CD1c-positive myeloid dendritic cell (primary cell): ENCODE measurements around the gene NUDT16L1.

ENCODE experiments used
- DNase-seq: peaks from one replicate; pipeline ENCODE4 v3.0.0-alpha.2; 2016; ENCODE audit errors: extremely low spot score

NUDT16L1 gene

DNA sequence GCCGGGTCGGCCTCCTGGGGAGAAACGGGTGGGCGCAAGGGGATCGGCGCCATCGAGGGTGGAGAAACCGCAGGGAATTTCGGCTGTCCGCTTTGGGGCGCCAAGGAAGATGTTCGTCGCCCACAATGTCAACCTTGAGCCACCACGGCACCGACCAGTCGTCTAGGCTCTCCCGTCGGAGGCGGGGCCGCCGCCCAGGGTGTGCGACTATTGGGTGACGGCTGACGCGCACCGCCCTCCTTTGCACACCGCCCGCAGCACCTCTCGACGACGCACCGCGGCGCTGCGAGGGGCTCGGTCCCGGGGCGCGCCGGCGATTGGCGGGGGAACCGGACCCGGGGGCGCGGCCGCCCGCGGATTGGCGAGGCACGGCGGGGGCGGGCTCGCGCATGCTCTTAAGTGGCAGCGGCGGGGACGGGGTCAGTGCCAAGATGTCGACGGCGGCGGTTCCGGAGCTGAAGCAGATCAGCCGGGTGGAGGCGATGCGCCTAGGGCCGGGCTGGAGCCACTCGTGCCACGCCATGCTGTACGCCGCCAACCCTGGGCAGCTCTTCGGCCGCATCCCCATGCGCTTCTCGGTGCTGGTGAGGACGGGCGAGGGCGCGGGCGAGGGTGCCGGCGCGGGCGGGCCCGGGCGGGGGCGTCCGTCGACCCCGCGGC lies at the start of gene NUDT16L1:
TSS of gene NUDT16L1 (plus strand) at position 267 of the 660 bp plus-strand sequence. CDS start at position 432, 165 bp downstream.
- peak; percentile 99 for DNase-seq

GRCh38 chr16:4646773-4647643 lies 46.4 kb upstream of the NUDT16L1 start:
- DNase-seq = no peak

GRCh38 chr16:4647644-4647980 lies 45.8 kb upstream of the NUDT16L1 start:
- DNase-seq = no peak

- no peak for DNase-seq
Observed at GRCh38 chr16:4648917-4649316, 44.4 kb upstream of the NUDT16L1 start.

GRCh38 chr16:4649744-4650442 lies 43.5 kb upstream of the NUDT16L1 start:
- no peak for DNase-seq

DNA sequence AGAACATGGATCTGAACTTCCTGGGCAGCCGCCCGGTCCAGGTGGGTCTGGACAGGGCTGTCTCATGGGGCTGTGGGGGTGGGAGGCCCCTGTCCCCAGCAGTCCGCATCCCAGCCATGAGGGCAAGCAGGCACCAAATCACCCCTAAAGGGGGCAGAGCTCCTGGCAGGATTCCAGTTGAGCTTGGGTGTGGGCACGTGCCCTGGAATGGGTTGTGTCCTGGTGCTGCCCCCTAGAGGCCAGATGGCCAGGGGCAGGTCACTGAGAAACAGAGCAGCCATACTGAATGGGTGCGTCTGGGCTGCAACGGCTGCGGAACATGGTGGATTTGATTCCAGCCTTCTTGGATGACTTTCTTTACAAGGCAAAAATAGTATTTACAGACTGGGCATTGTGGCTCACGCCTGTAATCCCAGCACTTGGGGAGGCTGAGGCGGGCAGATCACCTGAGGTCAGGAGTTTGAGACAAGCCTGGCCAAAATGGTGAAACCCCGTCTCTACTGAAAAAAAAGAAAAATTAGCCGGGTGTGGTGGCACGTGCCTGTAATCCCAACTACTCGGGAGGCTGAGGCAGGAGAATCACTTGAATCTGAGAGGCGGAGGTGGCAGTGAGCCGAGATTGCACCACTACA lies 42.8 kb upstream of the NUDT16L1 start:
- peak; percentile 82 for DNase-seq

- no peak for DNase-seq
Observed at GRCh38 chr16:4651827-4652226, 41.5 kb upstream of the NUDT16L1 start.

DNA sequence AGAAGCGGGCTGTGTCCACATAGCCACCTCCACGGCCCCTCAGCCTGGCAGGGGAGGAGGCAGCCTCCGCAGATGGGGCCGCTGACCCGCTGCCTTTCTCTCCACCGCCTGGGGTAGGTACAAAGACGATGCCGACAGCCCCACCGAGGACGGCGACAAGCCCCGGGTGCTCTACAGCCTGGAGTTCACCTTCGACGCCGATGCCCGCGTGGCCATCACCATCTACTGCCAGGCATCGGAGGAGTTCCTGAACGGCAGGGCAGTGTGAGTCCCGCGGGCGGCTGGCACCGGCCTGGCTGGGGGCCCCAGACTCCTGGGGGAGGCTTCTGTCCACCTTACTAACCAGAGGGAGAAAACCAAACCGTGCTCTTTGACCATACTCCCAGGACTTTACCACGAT lies 40.8 kb upstream of the NUDT16L1 start:
- no peak for DNase-seq

DNA sequence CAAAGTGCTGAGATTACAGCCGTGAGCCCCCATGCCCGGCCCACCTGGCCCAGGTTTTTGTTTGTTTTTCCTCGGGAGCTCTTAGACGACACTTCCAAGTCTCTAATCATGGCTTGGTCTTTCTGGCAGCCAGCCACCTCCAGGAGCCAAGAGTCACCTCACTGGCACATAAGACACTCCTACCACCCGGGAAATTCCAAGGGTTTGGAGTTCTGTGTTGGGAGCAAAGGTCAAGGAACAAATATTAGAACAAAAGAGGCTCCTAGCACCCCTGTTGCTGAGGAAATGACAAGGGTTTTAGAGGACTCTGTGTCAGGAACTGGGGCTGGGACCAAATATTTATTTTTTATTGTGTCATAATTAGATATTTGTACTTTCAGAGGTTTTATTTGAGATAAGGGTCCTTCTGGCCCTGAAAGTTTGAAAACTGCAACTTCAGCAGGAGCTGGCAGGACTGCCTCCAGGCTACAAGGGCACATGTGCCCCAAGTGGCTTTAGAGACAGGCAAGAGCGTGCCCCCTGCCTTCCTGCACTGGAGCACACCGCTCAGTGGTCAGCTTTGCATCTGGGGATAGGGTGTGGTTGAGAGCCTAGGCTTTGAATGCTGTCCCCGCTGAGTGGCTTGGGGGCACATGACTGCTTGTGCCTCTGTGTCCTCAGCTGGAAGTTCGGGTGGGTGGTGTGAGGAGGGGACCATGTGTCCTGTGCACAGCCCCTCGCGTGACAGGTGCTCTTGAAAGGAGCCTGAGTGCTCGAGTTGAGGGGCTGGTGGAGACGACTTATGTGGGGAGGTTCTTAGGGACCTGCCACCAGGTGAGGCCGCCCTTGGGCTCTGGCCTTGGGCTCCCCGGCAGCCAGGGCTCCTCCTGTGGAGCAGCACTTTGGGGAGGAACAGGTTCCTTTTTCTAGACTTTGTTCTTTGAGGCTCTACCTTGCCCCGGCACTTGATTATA lies 39.1 kb upstream of the NUDT16L1 start:
- DNase-seq = no peak

- DNase-seq = no peak
Observed at GRCh38 chr16:4654964-4655590, 38.3 kb upstream of the NUDT16L1 start.

DNA sequence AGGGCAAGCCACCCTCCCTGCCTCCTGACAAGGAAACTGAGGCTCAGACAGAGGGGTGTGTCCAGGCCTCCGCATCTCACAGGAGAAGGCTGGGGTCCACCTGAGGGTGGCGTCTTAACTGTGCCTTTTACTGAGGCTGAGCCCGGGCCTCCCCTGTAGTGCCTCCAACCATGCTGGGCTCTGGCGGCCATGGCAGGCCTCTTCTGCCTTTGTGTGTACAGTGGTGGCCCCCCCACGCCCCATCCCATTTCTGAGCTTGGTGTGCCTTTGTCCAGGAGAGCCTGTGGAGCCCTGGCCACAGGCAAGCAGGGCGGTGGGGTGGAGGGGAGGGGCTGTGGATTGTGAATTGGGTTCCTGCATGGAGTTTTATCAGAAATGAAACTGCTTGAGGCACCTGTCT lies 37.6 kb upstream of the NUDT16L1 start:
- DNase-seq = no peak

DNA sequence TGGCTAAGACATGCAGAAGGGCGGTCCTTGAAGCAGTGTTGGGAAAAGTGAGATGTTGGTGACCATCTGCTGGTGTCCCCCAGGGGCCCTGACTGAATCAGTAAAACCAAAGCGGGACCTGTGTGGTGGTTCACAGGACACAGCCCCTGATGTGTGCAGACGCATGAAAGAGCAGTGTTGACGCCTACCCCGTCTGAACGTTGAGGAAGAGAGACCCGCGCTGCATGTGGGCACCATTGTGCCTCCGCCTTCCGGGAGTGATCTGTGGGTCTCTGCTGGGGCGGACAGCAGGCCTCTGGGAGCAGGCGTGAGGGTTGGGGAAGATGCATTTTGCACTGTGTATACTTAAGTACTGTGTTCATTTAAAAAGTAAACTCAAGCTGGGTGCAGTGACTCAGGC lies 37.1 kb upstream of the NUDT16L1 start:
- no peak for DNase-seq

DNA sequence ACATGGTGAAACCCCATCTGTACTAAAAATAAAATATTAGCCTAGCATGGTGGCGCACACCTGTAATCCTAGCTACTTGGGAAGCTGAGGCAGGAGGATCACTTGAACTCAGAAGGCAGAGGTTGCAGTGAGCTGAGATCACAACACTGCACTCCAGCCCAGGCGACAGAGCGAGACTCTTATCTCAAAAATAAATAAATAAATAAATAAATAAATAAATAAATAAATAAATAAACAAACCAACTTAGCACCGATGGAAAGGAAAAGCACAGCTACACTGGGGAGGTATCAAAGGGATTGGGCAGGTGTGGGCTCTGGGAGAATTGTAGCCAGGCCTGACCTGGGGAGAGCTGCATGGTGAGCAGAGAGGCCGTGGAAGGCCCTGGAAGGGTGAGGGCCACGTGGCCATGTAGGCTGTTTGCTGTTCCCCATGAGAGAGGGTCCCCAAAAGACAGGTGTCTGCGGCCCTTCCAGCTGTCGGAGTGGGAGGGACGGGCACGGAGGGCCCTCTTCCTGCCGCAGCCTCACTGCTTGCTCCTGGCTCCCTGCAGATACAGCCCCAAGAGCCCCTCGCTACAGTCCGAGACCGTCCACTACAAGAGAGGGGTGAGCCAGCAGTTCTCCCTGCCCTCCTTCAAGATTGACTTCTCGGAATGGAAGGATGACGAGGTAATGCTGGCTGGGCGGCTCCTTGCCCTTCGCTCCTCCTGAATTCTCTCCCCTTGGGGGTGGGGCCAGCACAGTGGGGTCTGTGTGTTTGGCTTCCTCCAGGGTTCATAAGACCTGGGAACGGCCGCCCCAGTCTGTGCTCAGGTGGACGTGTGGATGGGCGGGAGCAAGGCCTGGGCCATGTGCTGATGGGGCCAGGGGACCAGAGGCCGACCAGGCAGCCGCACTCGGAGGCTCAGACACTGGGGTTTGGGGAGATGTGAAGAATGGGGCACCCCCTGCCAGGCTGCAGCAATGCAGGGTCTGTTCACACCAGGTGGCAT lies 36.4 kb upstream of the NUDT16L1 start:
- no peak for DNase-seq

- no peak for DNase-seq
Observed at GRCh38 chr16:4659363-4660353, 33.7 kb upstream of the NUDT16L1 start.

GRCh38 chr16:4660454-4661007 lies 32.8 kb upstream of the NUDT16L1 start:
- peak; percentile 82 for DNase-seq

GRCh38 chr16:4661661-4662060 lies 31.7 kb upstream of the NUDT16L1 start:
- no peak for DNase-seq

GRCh38 chr16:4663465-4663776 lies 29.9 kb upstream of the NUDT16L1 start:
- DNase-seq = no peak
